SH-SY5Y (cell line): Measurements from ENCODE around the gene PGBD5.

Experiments used
- GATA2 ChIP-seq: IDR thresholded peaks from 2 replicates; pipeline ENCODE4 v1.6.1; 2011; ENCODE audit warnings: mild to moderate bottlenecking, low read depth, low read length
- GATA3 ChIP-seq: IDR thresholded peaks from 2 replicates; pipeline ENCODE4 v1.6.1; 2011; ENCODE audit warnings: low read depth, mild to moderate bottlenecking, low read length, moderate library complexity

DNA sequence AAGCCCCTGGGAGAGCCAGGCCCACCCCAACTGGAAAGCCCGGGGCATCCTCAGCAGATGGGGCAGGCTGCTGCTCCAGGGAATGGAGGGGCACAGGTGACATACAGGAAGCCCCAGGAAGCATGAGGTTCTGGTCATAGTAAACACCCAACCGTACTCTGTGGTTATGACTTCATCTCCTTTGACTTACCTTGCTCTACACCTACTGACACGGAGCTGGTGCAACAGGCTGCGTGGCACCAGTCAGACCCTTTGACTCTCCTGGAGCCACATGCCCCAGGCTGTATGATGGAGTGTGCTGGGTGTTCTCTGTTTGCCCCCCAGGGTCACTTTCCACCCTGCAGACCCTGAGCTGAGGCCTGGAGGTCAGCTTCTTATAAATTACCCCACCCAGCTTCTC is 72.1 kb downstream of the PGBD5 start:
- no peak for TF ChIP-seq GATA2
- TF ChIP-seq GATA3, result no peak
